HG02623 (cell line): ENCODE data around the gene GLIPR1L1.
"Not testable (repeated sequence)": the region's sequence is repeated elsewhere in the genome, so short reads cannot be mapped to it uniquely, and the experiment has no call there.

ENCODE experiments used
- ATAC-seq: cut with Tn5 transposase; IDR thresholded peaks from one replicate; pipeline ENCODE4 v1.9.1; 2021; ENCODE audit warnings: moderate library complexity; ENCODE audit not compliant: unreplicated experiment

GLIPR1L1 gene

GRCh38 chr12:75334384-75335030 is at the start of gene GLIPR1L1:
GLIPR1L1 (plus strand) TSS chr12:75334670; CDS start chr12:75334729, 59 bp downstream.
- ATAC-seq, result peak; percentile 59

- no peak for ATAC-seq
These were observed 45.6 kb upstream of the GLIPR1L1 start for GRCh38 chr12:75288860-75289259.

- no peak for ATAC-seq
These were observed 44.7 kb upstream of the GLIPR1L1 start for GRCh38 chr12:75289753-75290152.

- no peak for ATAC-seq
These were observed 43.5 kb upstream of the GLIPR1L1 start for GRCh38 chr12:75291014-75291413.

GRCh38 chr12:75294336-75294735 is 40.1 kb upstream of the GLIPR1L1 start:
- no peak for ATAC-seq

GRCh38 chr12:75294797-75295196 is 39.7 kb upstream of the GLIPR1L1 start:
- no peak for ATAC-seq

- no peak for ATAC-seq
These were observed 32.2 kb upstream of the GLIPR1L1 start for GRCh38 chr12:75302225-75302624.

GRCh38 chr12:75302781-75303180 is 31.7 kb upstream of the GLIPR1L1 start:
- no peak for ATAC-seq

GRCh38 chr12:75305412-75306332 is 28.8 kb upstream of the GLIPR1L1 start:
- no peak for ATAC-seq

- ATAC-seq, result no peak
These were observed 26.2 kb upstream of the GLIPR1L1 start for GRCh38 chr12:75308279-75308678.

GRCh38 chr12:75311369-75311768 is 23.1 kb upstream of the GLIPR1L1 start:
- ATAC-seq, result no peak

- ATAC-seq, result no peak
These were observed 19.0 kb upstream of the GLIPR1L1 start for GRCh38 chr12:75315518-75315917.

- no peak for ATAC-seq
These were observed 16.7 kb upstream of the GLIPR1L1 start for GRCh38 chr12:75317784-75318183.

- ATAC-seq, result no peak
These were observed 12.0 kb upstream of the GLIPR1L1 start for GRCh38 chr12:75322464-75322863.

- ATAC-seq, result no peak
These were observed 10.8 kb upstream of the GLIPR1L1 start for GRCh38 chr12:75323663-75324062.

- no peak for ATAC-seq
These were observed 6.8 kb upstream of the GLIPR1L1 start for GRCh38 chr12:75327642-75328041.

GRCh38 chr12:75329918-75330826 is 4.3 kb upstream of the GLIPR1L1 start, which contains the start of gene CAPS2:
CAPS2 (minus strand) TSS chr12:75330324; CDS start chr12:75326498, 3,826 bp downstream.
- ATAC-seq, result peak; percentile 88

GRCh38 chr12:75337905-75338304 is 3.4 kb downstream of the GLIPR1L1 start:
- ATAC-seq, result peak; percentile 40

- no peak for ATAC-seq
These were observed 7.4 kb downstream of the GLIPR1L1 start for GRCh38 chr12:75341873-75342272.

GRCh38 chr12:75345531-75345930 is 11.1 kb downstream of the GLIPR1L1 start:
- no peak for ATAC-seq

GRCh38 chr12:75346215-75346614 is 11.7 kb downstream of the GLIPR1L1 start:
- not testable (repeated sequence) for ATAC-seq
